SK-N-SH (cell line): ENCODE measurements around the gene PDE4A. TPM values are rescaled to one million over a fixed set of nuclear protein-coding genes. Genes with fewer than 3 reads are reported as not detected.

Experiments used
- CTCF ChIA-PET: fragments of 300-600, 350-600 bp; formaldehyde crosslinking; extraction: SDS; loops from one replicate; lab custom pipeline; 2021; lab: Yijun Ruan, JAX
- POLR2A ChIA-PET: fragments of 350-600 bp; sonication (Branson Sonifier 250); formaldehyde crosslinking; extraction: SDS; loops from one replicate; lab custom pipeline; 2020; ENCODE audit warnings: antibody characterized with exemption, inconsistent platforms; lab: Yijun Ruan, JAX
- DNase-seq: peaks from one replicate; pipeline ENCODE4 v3.0.0; 2012
- H2AFZ ChIP-seq: fragments of 200-600 bp; sonication (generic); 2 replicates; pipeline ENCODE4 v1.8.1; 2016; ENCODE audit warnings: antibody characterized with exemption, mild to moderate bottlenecking, low read depth
- H3F3A ChIP-seq: fragments of 200-600 bp; sonication (generic); replicated peaks from 2 replicates; pipeline ENCODE3; 2016; ENCODE audit warnings: antibody characterized with exemption, mild to moderate bottlenecking; ENCODE audit not compliant: insufficient read depth
- H3K27ac ChIP-seq, 2 experiments: fragments of 200-500 bp in 1 of 2; fragments of 200-600 bp in 1 of 2; sonication (Bioruptor generic) in 1 of 2; sonication (generic), shearing (Covaris generic) in 1 of 2; 2 replicates each; pipeline versions ENCODE4 v1.5.1 to v1.6.1; 2014 to 2016; ENCODE audit warnings: low read depth in 2 of 2, inconsistent platforms in 1 of 2, low read length in 1 of 2, mild to moderate bottlenecking in 1 of 2, mixed read lengths in 1 of 2
- H3K27me3 ChIP-seq: fragments of 200-600 bp; sonication (generic), shearing (Covaris generic); 2 replicates; pipeline ENCODE4 v1.6.1; 2016; ENCODE audit warnings: mixed run types; ENCODE audit not compliant: insufficient read depth
- H3K36me3 ChIP-seq, 2 experiments: fragments of 200-500 bp in 1 of 2; fragments of 200-600 bp in 1 of 2; sonication (Bioruptor generic) in 1 of 2; sonication (generic) in 1 of 2; replicated peaks in 1 of 2; 2 replicates each; pipeline versions ENCODE3 to v1.5.1; 2014 to 2016; ENCODE audit warnings: low read length in 1 of 2, mild to moderate bottlenecking in 1 of 2; ENCODE audit not compliant: insufficient read depth in 2 of 2, control insufficient read depth in 1 of 2
- H3K4me1 ChIP-seq, 2 experiments: fragments of 200-500 bp in 1 of 2; fragments of 200-600 bp in 1 of 2; sonication (Bioruptor generic) in 1 of 2; sonication (generic), shearing (Covaris generic) in 1 of 2; 2 replicates each; pipeline versions ENCODE4 v1.5.1 to v1.6.1; 2014 to 2016; ENCODE audit warnings: low read depth in 1 of 2, low read length in 1 of 2, mixed run types in 1 of 2; ENCODE audit not compliant: insufficient read depth in 2 of 2, control insufficient read depth in 1 of 2
- H3K4me2 ChIP-seq: fragments of 200-600 bp; sonication (generic), shearing (Covaris generic); 2 replicates; pipeline ENCODE4 v1.6.1; 2017; ENCODE audit warnings: mixed run types
- H3K4me3 ChIP-seq, 2 experiments: fragments of 200-500 bp in 1 of 2; fragments of 200-600 bp in 1 of 2; sonication (Bioruptor generic) in 1 of 2; sonication (generic), shearing (Covaris generic) in 1 of 2; 2 replicates each; pipeline versions ENCODE4 v1.5.1 to v1.8.1; 2014 to 2016; ENCODE audit warnings: low read depth in 2 of 2, inconsistent platforms in 1 of 2, low read length in 1 of 2, mild to moderate bottlenecking in 1 of 2, mixed read lengths in 1 of 2, moderate library complexity in 1 of 2
- H3K79me2 ChIP-seq: fragments of 200-600 bp; sonication (generic); 2 replicates; pipeline ENCODE4 v1.8.1; 2017; ENCODE audit warnings: mild to moderate bottlenecking; ENCODE audit not compliant: insufficient read depth
- H3K9ac ChIP-seq: fragments of 200-600 bp; sonication (generic); 2 replicates; pipeline ENCODE4 v1.6.1; 2017; ENCODE audit warnings: mixed run types
- H3K9me2 ChIP-seq: fragments of 200-600 bp; sonication (generic); 2 replicates; pipeline ENCODE4 v1.6.1; 2017; ENCODE audit warnings: mixed run types
- H3K9me3 ChIP-seq: fragments of 200-600 bp; sonication (generic); 2 replicates; pipeline ENCODE4 v1.6.1; 2017; ENCODE audit warnings: mixed run types, mild to moderate bottlenecking, moderate library complexity
- H4K20me1 ChIP-seq: fragments of 200-600 bp; sonication (generic); 2 replicates; pipeline ENCODE4 v1.6.1; 2017; ENCODE audit warnings: mild to moderate bottlenecking, mixed run types; ENCODE audit not compliant: insufficient read depth
- CHD2 ChIP-seq: fragments of 150-350 bp; IDR thresholded peaks from 2 replicates; pipeline ENCODE4 v1.6.1; 2018; ENCODE audit warnings: low read length; ENCODE audit not compliant: partially characterized antibody
- ELF1 ChIP-seq: IDR thresholded peaks from 2 replicates; pipeline ENCODE4 v1.4.0; 2012
- EZH2phosphoT487 ChIP-seq: fragments of 200-600 bp; sonication (generic); IDR thresholded peaks from 2 replicates; pipeline ENCODE4 v1.6.1; 2017; ENCODE audit warnings: low read depth, mixed run types, mild to moderate bottlenecking, antibody characterized with exemption, moderate library complexity, borderline replicate concordance
- FOSL2 ChIP-seq: IDR thresholded peaks from 2 replicates; pipeline ENCODE4 v1.4.0; 2012; ENCODE audit warnings: low read depth, mild to moderate bottlenecking, moderate library complexity, borderline replicate concordance
- FOXJ3 ChIP-seq: sonication (generic); formaldehyde crosslinking; IDR thresholded peaks from 2 replicates; pipeline ENCODE4 v1.5.1; 2020; ENCODE audit warnings: mild to moderate bottlenecking, missing genetic modification reagents
- GABPA ChIP-seq: IDR thresholded peaks from 2 replicates; pipeline ENCODE4 v1.4.0; 2012; ENCODE audit warnings: low read depth, mild to moderate bottlenecking
- GATA2 ChIP-seq: sonication (generic); formaldehyde crosslinking; IDR thresholded peaks from 2 replicates; pipeline ENCODE4 v1.5.0; 2020; ENCODE audit warnings: mild to moderate bottlenecking, missing genetic modification reagents
- MEF2A ChIP-seq: IDR thresholded peaks from 2 replicates; pipeline ENCODE4 v1.4.0; 2012; ENCODE audit warnings: low read depth, borderline replicate concordance
- MXI1 ChIP-seq: IDR thresholded peaks from 2 replicates; pipeline ENCODE4 v1.6.1; 2012; ENCODE audit warnings: mild to moderate bottlenecking, low read depth, low read length, improper control_type of control experiment
- RAD21 ChIP-seq: IDR thresholded peaks from 2 replicates; pipeline ENCODE4 v1.6.1; 2012; ENCODE audit warnings: mild to moderate bottlenecking, low read length
- RFX5 ChIP-seq: IDR thresholded peaks from 2 replicates; pipeline ENCODE4 v1.6.1; 2012; ENCODE audit warnings: mild to moderate bottlenecking, improper control_type of control experiment, low read length
- TAF1 ChIP-seq: IDR thresholded peaks from 2 replicates; pipeline ENCODE4 v1.6.1; 2012; ENCODE audit warnings: low read depth, mild to moderate bottlenecking, low read length, moderate library complexity, borderline replicate concordance
- TCF12 ChIP-seq: IDR thresholded peaks from 2 replicates; pipeline ENCODE4 v1.4.0; 2012
- WGBS: methylation state at CpG from one replicate; pipeline ENCODE4 v1.1.6; 2017; ENCODE audit warnings: low lambda C conversion rate; 5-methylcytosine and 5-hydroxymethylcytosine counted together
- polyA plus RNA-seq, 3 experiments: library from polyadenylated mRNA; depleted of rRNA; stranded (reverse); fragments of >200 nt; gene quantifications; 2 replicates each; pipeline ENCODE4 v1.2.3, GENCODE V29; 2012
- TF ChIP-seq, protein P1 (sequence below): fragments of 200-600 bp; sonication (generic); IDR thresholded peaks from 2 replicates; pipeline ENCODE4 v1.6.1; 2017; ENCODE audit warnings: antibody characterized with exemption, mild to moderate bottlenecking, moderate library complexity
- TF ChIP-seq, protein P2 (sequence below): IDR thresholded peaks from 2 replicates; pipeline ENCODE4 v1.4.0; 2012; ENCODE audit warnings: low read depth
- TF ChIP-seq, protein P3 (sequence below): IDR thresholded peaks from 2 replicates; pipeline ENCODE4 v1.4.0; 2012; ENCODE audit warnings: low read depth, borderline replicate concordance
- TF ChIP-seq, protein P4 (sequence below): IDR thresholded peaks from 2 replicates; pipeline ENCODE4; 2012

Gene PDE4A
- polyA plus RNA-seq, 1 of the 3 experiments (the other 2 are of a cell fraction): 2.9 TPM

DNA sequence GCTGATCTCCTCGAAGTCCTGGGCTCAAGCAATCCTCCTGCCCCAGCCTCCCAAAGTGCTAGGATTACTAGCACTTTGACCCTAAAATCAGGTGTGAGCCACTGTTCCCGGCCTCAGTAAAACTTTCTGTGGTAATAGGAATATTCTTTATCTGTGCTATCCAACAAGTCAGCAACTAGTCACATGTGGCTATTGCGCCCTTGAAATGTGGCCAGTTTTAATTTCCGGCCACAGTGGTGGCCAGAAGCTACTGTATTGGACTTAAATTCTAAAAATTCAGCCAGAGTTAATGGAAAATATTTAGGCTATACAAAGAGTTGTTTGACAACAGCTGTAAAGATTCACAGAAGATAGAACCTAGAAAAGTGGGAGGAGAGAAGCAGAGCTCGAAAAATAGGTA is 52.9 kb downstream of the PDE4A start:
- POLR2A ChIA-PET: interaction anchor here (0.7 kb wide), 1 partner anchor 8 kb away, joined by 3 read pairs; no protein-coding TSS in a partner anchor
- H3K27me3 ChIP-seq: no peaks in the 10 kb centered on the region
- H3K9me2 ChIP-seq: no peaks in the 10 kb centered on the region
- no peaks in the 10 kb centered on the region for H3K36me3 ChIP-seq
- H3K9ac ChIP-seq: no peak overlapping the region
- peaks cover 0 to under 1% of the 10 kb centered on the region in 2 experiments; a peak in 1 of 4 replicates for H3K4me1 ChIP-seq
- H2AFZ ChIP-seq: no peak overlapping the region
- H3K79me2 ChIP-seq: no peaks in the 10 kb centered on the region
- H3K9me3 ChIP-seq: no peaks in the 10 kb centered on the region
- H3F3A ChIP-seq: peaks cover 17% of the 10 kb centered on the region
- H4K20me1 ChIP-seq: no peaks in the 10 kb centered on the region
- no peak overlapping the region for H3K27ac ChIP-seq
- no peak overlapping the region for H3K4me2 ChIP-seq
- TF ChIP-seq GATA2: no peak
- TF ChIP-seq, protein P1, sequence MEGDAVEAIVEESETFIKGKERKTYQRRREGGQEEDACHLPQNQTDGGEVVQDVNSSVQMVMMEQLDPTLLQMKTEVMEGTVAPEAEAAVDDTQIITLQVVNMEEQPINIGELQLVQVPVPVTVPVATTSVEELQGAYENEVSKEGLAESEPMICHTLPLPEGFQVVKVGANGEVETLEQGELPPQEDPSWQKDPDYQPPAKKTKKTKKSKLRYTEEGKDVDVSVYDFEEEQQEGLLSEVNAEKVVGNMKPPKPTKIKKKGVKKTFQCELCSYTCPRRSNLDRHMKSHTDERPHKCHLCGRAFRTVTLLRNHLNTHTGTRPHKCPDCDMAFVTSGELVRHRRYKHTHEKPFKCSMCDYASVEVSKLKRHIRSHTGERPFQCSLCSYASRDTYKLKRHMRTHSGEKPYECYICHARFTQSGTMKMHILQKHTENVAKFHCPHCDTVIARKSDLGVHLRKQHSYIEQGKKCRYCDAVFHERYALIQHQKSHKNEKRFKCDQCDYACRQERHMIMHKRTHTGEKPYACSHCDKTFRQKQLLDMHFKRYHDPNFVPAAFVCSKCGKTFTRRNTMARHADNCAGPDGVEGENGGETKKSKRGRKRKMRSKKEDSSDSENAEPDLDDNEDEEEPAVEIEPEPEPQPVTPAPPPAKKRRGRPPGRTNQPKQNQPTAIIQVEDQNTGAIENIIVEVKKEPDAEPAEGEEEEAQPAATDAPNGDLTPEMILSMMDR: no peak
- no peak for TF ChIP-seq GABPA
- no peak for TF ChIP-seq RFX5
- no peak for TF ChIP-seq MEF2A
- no peak for TF ChIP-seq ELF1
- TF ChIP-seq, protein P2, sequence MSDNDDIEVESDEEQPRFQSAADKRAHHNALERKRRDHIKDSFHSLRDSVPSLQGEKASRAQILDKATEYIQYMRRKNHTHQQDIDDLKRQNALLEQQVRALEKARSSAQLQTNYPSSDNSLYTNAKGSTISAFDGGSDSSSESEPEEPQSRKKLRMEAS: no peak
- TF ChIP-seq, protein P3, sequence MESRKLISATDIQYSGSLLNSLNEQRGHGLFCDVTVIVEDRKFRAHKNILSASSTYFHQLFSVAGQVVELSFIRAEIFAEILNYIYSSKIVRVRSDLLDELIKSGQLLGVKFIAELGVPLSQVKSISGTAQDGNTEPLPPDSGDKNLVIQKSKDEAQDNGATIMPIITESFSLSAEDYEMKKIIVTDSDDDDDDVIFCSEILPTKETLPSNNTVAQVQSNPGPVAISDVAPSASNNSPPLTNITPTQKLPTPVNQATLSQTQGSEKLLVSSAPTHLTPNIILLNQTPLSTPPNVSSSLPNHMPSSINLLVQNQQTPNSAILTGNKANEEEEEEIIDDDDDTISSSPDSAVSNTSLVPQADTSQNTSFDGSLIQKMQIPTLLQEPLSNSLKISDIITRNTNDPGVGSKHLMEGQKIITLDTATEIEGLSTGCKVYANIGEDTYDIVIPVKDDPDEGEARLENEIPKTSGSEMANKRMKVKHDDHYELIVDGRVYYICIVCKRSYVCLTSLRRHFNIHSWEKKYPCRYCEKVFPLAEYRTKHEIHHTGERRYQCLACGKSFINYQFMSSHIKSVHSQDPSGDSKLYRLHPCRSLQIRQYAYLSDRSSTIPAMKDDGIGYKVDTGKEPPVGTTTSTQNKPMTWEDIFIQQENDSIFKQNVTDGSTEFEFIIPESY: no peak
- no peak for TF ChIP-seq FOXJ3 (CRISPR knock-in tag)
- TF ChIP-seq, protein P4, sequence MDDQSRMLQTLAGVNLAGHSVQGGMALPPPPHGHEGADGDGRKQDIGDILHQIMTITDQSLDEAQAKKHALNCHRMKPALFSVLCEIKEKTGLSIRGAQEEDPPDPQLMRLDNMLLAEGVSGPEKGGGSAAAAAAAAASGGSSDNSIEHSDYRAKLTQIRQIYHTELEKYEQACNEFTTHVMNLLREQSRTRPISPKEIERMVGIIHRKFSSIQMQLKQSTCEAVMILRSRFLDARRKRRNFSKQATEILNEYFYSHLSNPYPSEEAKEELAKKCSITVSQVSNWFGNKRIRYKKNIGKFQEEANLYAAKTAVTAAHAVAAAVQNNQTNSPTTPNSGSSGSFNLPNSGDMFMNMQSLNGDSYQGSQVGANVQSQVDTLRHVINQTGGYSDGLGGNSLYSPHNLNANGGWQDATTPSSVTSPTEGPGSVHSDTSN: no peak
- no peak for TF ChIP-seq EZH2phosphoT487
- TF ChIP-seq MXI1: no peak
- TF ChIP-seq RAD21: no peak
- no peak for TF ChIP-seq FOSL2
- no peak for TF ChIP-seq TAF1
- no peak for TF ChIP-seq TCF12
- no peak for TF ChIP-seq CHD2
- TF ChIP-seq, all 33 proteins: peak for 0
- 81% methylated on average over 5 of the region's 5 CpGs for WGBS
- CTCF ChIA-PET: interaction anchor here (0.7 to 1.8 kb wide), 6 partner anchors 10 to 227 kb away, joined by 3 to 5 read pairs (median 4); no protein-coding TSS in a partner anchor
- no peak for DNase-seq
- no peak overlapping the region for H3K4me3 ChIP-seq
